ENCODE data around the gene PLCB1.

GRCh38 chr20:8787090-8787489 is 655.0 kb downstream of the PLCB1 start:
- no peak for TF ChIP-seq CTCF (conservative IDR thresholded peaks at IDR 0.05 in 1 of 2, IDR thresholded peaks at IDR 0.05 in 1 of 2; ENCODE audit: extremely low read depth in 1 of 2, insufficient read depth in 1 of 2, low read depth in 1 of 2, low read length in 2 of 2)
- no peak for TF ChIP-seq EZH2 (IDR thresholded peaks at IDR 0.05; ENCODE audit: borderline replicate concordance, low read length)
